Ectodermal cell (in vitro differentiated cells): ENCODE measurements around the gene ZNRF1.

Experiments used
- H3K27ac ChIP-seq: 2 replicates; pipeline ENCODE4 v1.7.0; 2013; ENCODE audit warnings: mild to moderate bottlenecking, low read depth, low read length; ENCODE audit not compliant: insufficient read depth, poor library complexity, severe bottlenecking
- H3K27me3 ChIP-seq: 2 replicates; pipeline ENCODE4 v1.7.0; 2013; ENCODE audit warnings: mild to moderate bottlenecking, low read length; ENCODE audit not compliant: insufficient read depth, control insufficient read depth, poor library complexity, severe bottlenecking
- H3K36me3 ChIP-seq: one replicate; pipeline ENCODE4 v1.7.0; 2013; ENCODE audit warnings: low read length; ENCODE audit not compliant: control insufficient read depth, insufficient read depth
- H3K4me1 ChIP-seq: one replicate; pipeline ENCODE4 v1.7.0; 2013; ENCODE audit warnings: low read length; ENCODE audit not compliant: control insufficient read depth, insufficient read depth
- H3K4me3 ChIP-seq: 2 replicates; pipeline ENCODE4 v1.7.0; 2013; ENCODE audit warnings: low read depth, low read length, control low read depth; ENCODE audit not compliant: insufficient read depth
- H3K9me3 ChIP-seq: 2 replicates; pipeline ENCODE4 v1.7.0; 2013; ENCODE audit warnings: mild to moderate bottlenecking, low read length, moderate library complexity; ENCODE audit not compliant: control insufficient read depth
- WGBS, 2 experiments: methylation state at CpG; one replicate each; pipeline ENCODE4 v1.1.7; 2013; ENCODE audit warnings: missing lambda C conversion rate in 2 of 2; 5-methylcytosine and 5-hydroxymethylcytosine counted together

Gene ZNRF1

GRCh38 chr16:74999609-75000480 lies 1.0 kb downstream of the ZNRF1 start:
- Histone ChIP-seq H3K4me1 (peaks cover 4% of the 10 kb centered on the region), H3K27me3 (no peaks in the 10 kb centered on the region), H3K4me3 (peak overlapping the region; percentile 66), H3K9me3 (no peaks in the 10 kb centered on the region), H3K36me3 (no peaks in the 10 kb centered on the region), H3K27ac (no peak overlapping the region)
- WGBS, 2 experiments = 1% methylated on average over 71 of the region's 71 CpGs

- WGBS, 2 experiments = 6 to 8% methylated on average over 15 of the region's 15 CpGs
- peak overlapping the region; percentile 66 for H3K4me3 ChIP-seq
- no peak overlapping the region for H3K27ac ChIP-seq
- no peaks in the 10 kb centered on the region for H3K27me3 ChIP-seq
- no peaks in the 10 kb centered on the region for H3K36me3 ChIP-seq
- no peaks in the 10 kb centered on the region for H3K9me3 ChIP-seq
- H3K4me1 ChIP-seq = peaks cover 4% of the 10 kb centered on the region
Observed at GRCh38 chr16:75000481-75001081, 1.8 kb downstream of the ZNRF1 start.

- Histone ChIP-seq H3K4me1 (peaks cover 4% of the 10 kb centered on the region), H3K27ac (no peak overlapping the region), H3K4me3 (no peak overlapping the region), H3K36me3 (no peaks in the 10 kb centered on the region), H3K27me3 (no peaks in the 10 kb centered on the region), H3K9me3 (no peaks in the 10 kb centered on the region)
- WGBS, 2 experiments = 85 to 86% methylated on average over 9 of the region's 9 CpGs
Observed at GRCh38 chr16:75002474-75002873, 3.6 kb downstream of the ZNRF1 start.

GRCh38 chr16:75003931-75004330 lies 5.1 kb downstream of the ZNRF1 start:
- H3K27ac ChIP-seq = no peak overlapping the region
- no peaks in the 10 kb centered on the region for H3K9me3 ChIP-seq
- no peak overlapping the region for H3K4me3 ChIP-seq
- WGBS, 2 experiments = 91 to 93% methylated on average over 5 of the region's 5 CpGs
- H3K4me1 ChIP-seq = peaks cover 4% of the 10 kb centered on the region
- H3K27me3 ChIP-seq = no peaks in the 10 kb centered on the region
- no peaks in the 10 kb centered on the region for H3K36me3 ChIP-seq

GRCh38 chr16:75004460-75004859 lies 5.6 kb downstream of the ZNRF1 start:
- Histone ChIP-seq H3K27ac (no peak overlapping the region), H3K27me3 (no peaks in the 10 kb centered on the region), H3K4me1 (peaks cover 4% of the 10 kb centered on the region), H3K36me3 (no peaks in the 10 kb centered on the region), H3K9me3 (no peaks in the 10 kb centered on the region), H3K4me3 (no peak overlapping the region)
- 92 to 94% methylated on average over 3 of the region's 3 CpGs for WGBS, 2 experiments

DNA sequence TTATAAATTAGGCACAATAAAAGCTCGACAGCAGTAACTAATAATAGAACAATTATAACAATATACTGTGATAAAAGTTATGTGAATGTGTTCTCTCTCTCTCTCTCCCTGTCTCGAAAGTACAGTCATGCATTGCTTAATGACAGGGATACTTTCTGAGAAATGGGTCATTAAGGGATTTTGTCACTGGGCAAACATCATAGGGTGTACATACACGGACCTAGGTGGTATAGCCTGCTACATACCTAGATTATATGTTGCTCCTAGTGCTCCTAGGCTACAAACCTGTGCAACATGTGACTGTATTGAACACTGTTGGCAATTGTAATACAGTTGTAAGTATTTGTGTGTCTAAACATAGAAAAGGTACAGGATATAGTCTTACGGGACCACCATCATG lies 6.9 kb downstream of the ZNRF1 start:
- Histone ChIP-seq H3K4me3 (no peak overlapping the region), H3K36me3 (no peaks in the 10 kb centered on the region), H3K27ac (no peak overlapping the region), H3K27me3 (no peaks in the 10 kb centered on the region), H3K9me3 (no peaks in the 10 kb centered on the region), H3K4me1 (peaks cover 4% of the 10 kb centered on the region)
- 96 to 100% methylated on average over 2 to 3 of the region's 4 CpGs for WGBS, 2 experiments

- Histone ChIP-seq H3K27me3 (no peaks in the 10 kb centered on the region), H3K27ac (no peak overlapping the region), H3K4me1 (no peaks in the 10 kb centered on the region), H3K36me3 (no peaks in the 10 kb centered on the region), H3K9me3 (no peaks in the 10 kb centered on the region), H3K4me3 (no peak overlapping the region)
- WGBS, 2 experiments = 84 to 89% methylated on average over 1 of the region's 1 CpG
Observed at GRCh38 chr16:75007443-75007842, 8.6 kb downstream of the ZNRF1 start.

GRCh38 chr16:75010427-75010826 lies 11.6 kb downstream of the ZNRF1 start:
- Histone ChIP-seq H3K27ac (no peak overlapping the region), H3K4me3 (no peak overlapping the region), H3K27me3 (no peaks in the 10 kb centered on the region), H3K4me1 (no peaks in the 10 kb centered on the region), H3K36me3 (no peaks in the 10 kb centered on the region), H3K9me3 (no peaks in the 10 kb centered on the region)
- WGBS, 2 experiments = 94% methylated on average over 3 of the region's 3 CpGs

GRCh38 chr16:75011634-75012307 lies 12.9 kb downstream of the ZNRF1 start:
- Histone ChIP-seq H3K27ac (no peak overlapping the region), H3K9me3 (no peaks in the 10 kb centered on the region), H3K4me3 (no peak overlapping the region), H3K4me1 (no peaks in the 10 kb centered on the region), H3K27me3 (no peaks in the 10 kb centered on the region), H3K36me3 (no peaks in the 10 kb centered on the region)
- WGBS, 2 experiments = 84 to 85% methylated on average over 3 of the region's 3 CpGs

DNA sequence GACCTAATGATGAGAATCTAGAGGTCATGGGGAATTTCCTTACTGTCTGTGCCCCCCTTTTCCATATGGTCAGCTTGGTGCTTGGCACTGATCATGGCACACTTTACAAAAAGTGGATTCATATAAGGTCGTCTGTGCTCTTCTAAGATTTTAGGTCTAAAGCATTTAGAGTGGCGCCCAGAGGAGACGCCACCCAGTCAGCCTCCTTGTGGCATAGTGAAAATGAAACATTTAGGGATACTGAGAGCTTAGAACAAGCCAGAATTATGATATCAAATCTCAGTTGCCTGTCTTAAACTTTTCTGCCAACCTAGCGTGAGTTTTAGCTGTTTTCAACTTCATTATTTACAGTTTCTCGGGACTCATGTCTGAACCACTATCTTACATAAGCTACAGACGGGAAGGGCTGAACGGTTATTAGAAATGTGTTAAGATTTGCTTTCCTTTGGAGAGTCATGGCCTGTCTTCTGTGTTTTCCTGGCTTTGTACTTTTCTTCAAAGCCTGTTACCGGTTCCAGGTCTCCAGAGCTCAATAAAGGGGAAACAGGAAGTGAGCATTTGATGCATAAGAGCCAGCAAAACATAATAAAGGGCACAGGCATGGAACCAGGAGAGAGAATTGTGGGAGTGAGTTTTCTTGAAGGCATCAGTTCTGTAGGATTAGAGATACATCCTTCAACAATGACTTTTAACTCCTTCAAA lies 13.7 kb downstream of the ZNRF1 start:
- no peaks in the 10 kb centered on the region for H3K9me3 ChIP-seq
- no peaks in the 10 kb centered on the region for H3K4me1 ChIP-seq
- no peaks in the 10 kb centered on the region for H3K27me3 ChIP-seq
- H3K36me3 ChIP-seq = no peaks in the 10 kb centered on the region
- H3K4me3 ChIP-seq = no peak overlapping the region
- 87 to 91% methylated on average over 8 of the region's 8 CpGs for WGBS, 2 experiments
- H3K27ac ChIP-seq = no peak overlapping the region
